HEK293 (cell line): ENCODE results near the gene CYP24A1.
A peak's percentile ranks its signal among the peaks of the same experiment; 100 is the strongest.

Source experiments
- CTCF ChIA-PET: fragments of 350-600 bp; formaldehyde crosslinking; extraction: SDS; loops from one replicate; lab custom pipeline; 2021; ENCODE audit warnings: antibody characterized with exemption; lab: Yijun Ruan, JAX
- POLR2A ChIA-PET: fragments of 300-600 bp; formaldehyde crosslinking; extraction: SDS; loops from one replicate; lab custom pipeline; 2020; ENCODE audit warnings: antibody characterized with exemption, inconsistent platforms; lab: Yijun Ruan, JAX
- H3K27ac ChIP-seq: fragments of 200-500 bp; sonication (Bioruptor generic); 2 replicates; pipeline ENCODE4 v1.5.1; 2014; ENCODE audit warnings: low read depth, low read length, control low read depth, inconsistent platforms; ENCODE audit errors: extremely low read depth
- H3K36me3 ChIP-seq, 2 experiments: fragments of 200-500 bp in 1 of 2; sonication (Bioruptor generic) in 1 of 2; 1 replicate in 1 of 2; 2 replicates in 1 of 2; pipeline ENCODE4 v1.5.1; 2014 to 2017; ENCODE audit warnings: inconsistent platforms in 2 of 2, low read length in 2 of 2; ENCODE audit not compliant: control insufficient read depth in 2 of 2, insufficient read depth in 1 of 2
- H3K4me1 ChIP-seq: fragments of 200-500 bp; sonication (Bioruptor generic); 2 replicates; pipeline ENCODE4 v1.5.1; 2014; ENCODE audit warnings: mild to moderate bottlenecking, low read length, inconsistent platforms; ENCODE audit not compliant: control insufficient read depth, insufficient read depth
- H3K4me3 ChIP-seq: 2 replicates; pipeline ENCODE4 v1.5.1; 2011; ENCODE audit warnings: low read depth, mild to moderate bottlenecking, control low read depth, low read length, moderate library complexity
- H3K9me3 ChIP-seq: fragments of 200-500 bp; sonication (Bioruptor generic); 2 replicates; pipeline ENCODE4 v1.5.1; 2014; ENCODE audit warnings: low read depth, low read length, inconsistent platforms; ENCODE audit not compliant: control insufficient read depth, insufficient read depth
- ZBTB7A ChIP-seq: fragments of 450-650 bp; formaldehyde crosslinking; IDR thresholded peaks from 2 replicates; pipeline ENCODE4 v1.5.1; 2016; ENCODE audit warnings: low read depth, missing biosample characterization, missing genetic modification characterization
- ZFHX2 ChIP-seq: fragments of 450-650 bp; formaldehyde crosslinking; conservative IDR thresholded peaks from 2 replicates; pipeline ENCODE4 v1.5.1; 2016; ENCODE audit warnings: missing biosample characterization, missing genetic modification characterization
- ZFP41 ChIP-seq: fragments of 450-650 bp; formaldehyde crosslinking; IDR thresholded peaks from 2 replicates; pipeline ENCODE4 v1.5.1; 2016; ENCODE audit warnings: missing biosample characterization, missing genetic modification characterization, borderline replicate concordance
- ZNF146 ChIP-seq: fragments of 450-650 bp; formaldehyde crosslinking; IDR thresholded peaks from 2 replicates; pipeline ENCODE4 v1.5.1; 2016; ENCODE audit warnings: missing biosample characterization, missing genetic modification characterization
- ZNF19 ChIP-seq: fragments of 450-650 bp; formaldehyde crosslinking; IDR thresholded peaks from 2 replicates; pipeline ENCODE4; 2016; ENCODE audit warnings: missing biosample characterization, missing genetic modification characterization, low read depth
- ZNF274 ChIP-seq, 2 experiments: fragments of 200-500 bp in 1 of 2; fragments of 450-650 bp in 1 of 2; sonication (Bioruptor generic) in 1 of 2; formaldehyde crosslinking in 1 of 2; IDR thresholded peaks; 2 replicates each; pipeline versions ENCODE4 v1.5.1 to v1.6.1; 2014 to 2016; ENCODE audit warnings: borderline replicate concordance in 1 of 2, inconsistent platforms in 1 of 2, low read length in 1 of 2, missing biosample characterization in 1 of 2, missing genetic modification characterization in 1 of 2
- ZNF544 ChIP-seq: fragments of 450-650 bp; formaldehyde crosslinking; IDR thresholded peaks from 2 replicates; pipeline ENCODE4 v1.5.0; 2017; ENCODE audit warnings: missing biosample characterization, missing genetic modification characterization
- ZNF585B ChIP-seq: fragments of 450-650 bp; formaldehyde crosslinking; IDR thresholded peaks from 2 replicates; pipeline ENCODE4 v1.5.1; 2016; ENCODE audit warnings: missing biosample characterization, missing genetic modification characterization
- ZNF76 ChIP-seq: fragments of 450-650 bp; formaldehyde crosslinking; IDR thresholded peaks from 2 replicates; pipeline ENCODE4; 2016; ENCODE audit warnings: low read depth, missing biosample characterization, missing genetic modification characterization, borderline replicate concordance
- ZSCAN5A ChIP-seq: fragments of 450-650 bp; formaldehyde crosslinking; IDR thresholded peaks from 2 replicates; pipeline ENCODE4 v1.5.1; 2016; ENCODE audit warnings: missing biosample characterization, missing genetic modification characterization
- TF ChIP-seq, protein P1 (sequence below): fragments of 450-650 bp; formaldehyde crosslinking; IDR thresholded peaks from 2 replicates; pipeline ENCODE4 v1.5.1; 2016; ENCODE audit warnings: missing biosample characterization, missing genetic modification characterization
- TF ChIP-seq, protein P2 (sequence below): fragments of 450-650 bp; formaldehyde crosslinking; IDR thresholded peaks from 2 replicates; pipeline ENCODE4 v1.5.1; 2016; ENCODE audit warnings: missing biosample characterization, missing genetic modification characterization
- TF ChIP-seq, protein P3 (sequence below): fragments of 450-650 bp; formaldehyde crosslinking; IDR thresholded peaks from 2 replicates; pipeline ENCODE4 v1.5.1; 2017; ENCODE audit warnings: missing biosample characterization, missing genetic modification characterization
- TF ChIP-seq, protein P4 (sequence below): fragments of 450-650 bp; formaldehyde crosslinking; IDR thresholded peaks from 2 replicates; pipeline ENCODE4 v1.5.1; 2016; ENCODE audit warnings: missing biosample characterization, missing genetic modification characterization

CYP24A1 gene

DNA sequence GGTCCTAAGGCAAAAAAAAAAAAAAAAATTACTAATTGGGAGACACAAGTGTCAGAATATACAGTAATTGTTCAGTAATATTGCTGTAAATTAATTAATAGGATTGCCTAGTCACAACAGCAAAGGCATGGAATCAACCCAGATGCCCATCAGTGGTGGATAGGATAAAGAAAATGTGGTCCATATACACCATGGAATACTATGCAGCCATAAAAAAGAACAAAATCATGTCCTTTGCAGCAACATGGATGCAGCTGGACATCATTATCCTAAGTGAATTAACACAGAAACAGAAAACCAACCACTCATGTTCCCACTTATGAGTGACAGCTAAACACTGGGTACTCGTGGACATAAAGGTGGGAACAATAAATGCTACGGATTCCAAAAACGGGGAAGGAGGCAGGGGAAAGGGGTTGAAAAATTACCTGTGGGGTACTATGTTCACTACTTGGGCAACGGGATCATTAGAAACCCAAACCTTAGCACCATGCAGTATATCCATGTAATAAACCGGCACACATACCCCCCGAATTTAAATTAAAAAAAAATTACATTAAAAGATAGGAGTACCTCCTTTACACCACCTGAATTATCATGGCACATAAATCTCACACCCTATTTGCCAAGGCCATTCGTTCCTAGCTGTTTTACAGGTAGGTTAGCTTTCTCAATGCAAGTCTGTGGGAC is 33.4 kb upstream of the CYP24A1 start:
- no peak overlapping the region for H3K27ac ChIP-seq

DNA sequence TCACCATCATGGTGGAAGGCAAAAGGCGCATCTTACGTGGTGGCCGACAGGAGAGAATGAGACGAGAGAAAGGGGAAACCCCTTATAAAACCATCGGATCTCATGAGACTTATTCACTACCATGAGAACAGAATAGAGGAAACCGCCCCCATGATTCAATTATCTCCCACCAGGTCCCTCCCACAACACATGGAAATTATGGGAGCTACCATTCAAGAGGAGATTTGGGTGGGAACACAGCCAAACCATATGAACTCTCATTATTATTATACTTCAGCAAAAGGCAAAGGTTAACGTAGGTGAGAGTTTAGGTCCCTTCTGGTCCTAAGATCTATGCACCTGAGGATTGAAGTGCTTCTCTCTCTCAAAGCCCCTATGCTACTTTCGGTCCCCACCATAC is 31.7 kb upstream of the CYP24A1 start:
- Histone ChIP-seq H3K9me3 (no peaks in the 10 kb centered on the region), H3K27ac (no peak overlapping the region), H3K36me3 (no peaks in the 10 kb centered on the region), H3K4me3 (no peak overlapping the region)
- POLR2A ChIA-PET = no interaction called here
- CTCF ChIA-PET = interaction anchor here (0.9 to 10.1 kb wide), 3 partner anchors 105 to 443 kb away, joined by 3 to 361 read pairs (median 4); no protein-coding TSS in a partner anchor
- TF ChIP-seq, protein P1, sequence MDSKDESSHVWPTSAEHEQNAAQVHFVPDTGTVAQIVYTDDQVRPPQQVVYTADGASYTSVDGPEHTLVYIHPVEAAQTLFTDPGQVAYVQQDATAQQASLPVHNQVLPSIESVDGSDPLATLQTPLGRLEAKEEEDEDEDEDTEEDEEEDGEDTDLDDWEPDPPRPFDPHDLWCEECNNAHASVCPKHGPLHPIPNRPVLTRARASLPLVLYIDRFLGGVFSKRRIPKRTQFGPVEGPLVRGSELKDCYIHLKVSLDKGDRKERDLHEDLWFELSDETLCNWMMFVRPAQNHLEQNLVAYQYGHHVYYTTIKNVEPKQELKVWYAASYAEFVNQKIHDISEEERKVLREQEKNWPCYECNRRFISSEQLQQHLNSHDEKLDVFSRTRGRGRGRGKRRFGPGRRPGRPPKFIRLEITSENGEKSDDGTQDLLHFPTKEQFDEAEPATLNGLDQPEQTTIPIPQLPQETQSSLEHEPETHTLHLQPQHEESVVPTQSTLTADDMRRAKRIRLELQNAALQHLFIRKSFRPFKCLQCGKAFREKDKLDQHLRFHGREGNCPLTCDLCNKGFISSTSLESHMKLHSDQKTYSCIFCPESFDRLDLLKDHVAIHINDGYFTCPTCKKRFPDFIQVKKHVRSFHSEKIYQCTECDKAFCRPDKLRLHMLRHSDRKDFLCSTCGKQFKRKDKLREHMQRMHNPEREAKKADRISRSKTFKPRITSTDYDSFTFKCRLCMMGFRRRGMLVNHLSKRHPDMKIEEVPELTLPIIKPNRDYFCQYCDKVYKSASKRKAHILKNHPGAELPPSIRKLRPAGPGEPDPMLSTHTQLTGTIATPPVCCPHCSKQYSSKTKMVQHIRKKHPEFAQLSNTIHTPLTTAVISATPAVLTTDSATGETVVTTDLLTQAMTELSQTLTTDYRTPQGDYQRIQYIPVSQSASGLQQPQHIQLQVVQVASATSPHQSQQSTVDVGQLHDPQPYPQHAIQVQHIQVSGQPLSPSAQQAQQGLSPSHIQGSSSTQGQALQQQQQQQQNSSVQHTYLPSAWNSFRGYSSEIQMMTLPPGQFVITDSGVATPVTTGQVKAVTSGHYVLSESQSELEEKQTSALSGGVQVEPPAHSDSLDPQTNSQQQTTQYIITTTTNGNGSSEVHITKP = peak; percentile 66
- peak; percentile 45 for TF ChIP-seq ZFHX2
- TF ChIP-seq ZNF585B = no peak
- TF ChIP-seq, all 188 proteins: peak for 2
- H3K4me1 ChIP-seq = no peaks in the 10 kb centered on the region

More for the DNA sequence above, 33.4 kb upstream of the CYP24A1 start:
- Histone ChIP-seq H3K4me1 (no peaks in the 10 kb centered on the region), H3K9me3 (no peaks in the 10 kb centered on the region), H3K36me3 (peaks cover 0 to 7% of the 10 kb centered on the region in 2 experiments; a peak in 1 of 3 replicates), H3K4me3 (no peak overlapping the region)
- TF ChIP-seq, protein P2, sequence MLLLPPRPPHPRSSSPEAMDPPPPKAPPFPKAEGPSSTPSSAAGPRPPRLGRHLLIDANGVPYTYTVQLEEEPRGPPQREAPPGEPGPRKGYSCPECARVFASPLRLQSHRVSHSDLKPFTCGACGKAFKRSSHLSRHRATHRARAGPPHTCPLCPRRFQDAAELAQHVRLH (tag by site-specific recombination) = peak; percentile 67
- TF ChIP-seq ZBTB7A = no peak
- TF ChIP-seq ZNF544 (tag by site-specific recombination) = no peak
- TF ChIP-seq ZNF146 (tag by site-specific recombination) = peak; percentile 98
- TF ChIP-seq, protein P3, sequence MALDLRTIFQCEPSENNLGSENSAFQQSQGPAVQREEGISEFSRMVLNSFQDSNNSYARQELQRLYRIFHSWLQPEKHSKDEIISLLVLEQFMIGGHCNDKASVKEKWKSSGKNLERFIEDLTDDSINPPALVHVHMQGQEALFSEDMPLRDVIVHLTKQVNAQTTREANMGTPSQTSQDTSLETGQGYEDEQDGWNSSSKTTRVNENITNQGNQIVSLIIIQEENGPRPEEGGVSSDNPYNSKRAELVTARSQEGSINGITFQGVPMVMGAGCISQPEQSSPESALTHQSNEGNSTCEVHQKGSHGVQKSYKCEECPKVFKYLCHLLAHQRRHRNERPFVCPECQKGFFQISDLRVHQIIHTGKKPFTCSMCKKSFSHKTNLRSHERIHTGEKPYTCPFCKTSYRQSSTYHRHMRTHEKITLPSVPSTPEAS (tag by site-specific recombination) = no peak
- no peak for TF ChIP-seq ZSCAN5A
- no peak for TF ChIP-seq ZNF274 (IDR thresholded peaks at IDR 0.05; ENCODE audit: low read length)
- TF ChIP-seq ZNF274 (tag by site-specific recombination; IDR thresholded peaks at IDR 0.05; ENCODE audit: borderline replicate concordance) = no peak
- TF ChIP-seq ZNF19 = no peak
- TF ChIP-seq, protein P4, sequence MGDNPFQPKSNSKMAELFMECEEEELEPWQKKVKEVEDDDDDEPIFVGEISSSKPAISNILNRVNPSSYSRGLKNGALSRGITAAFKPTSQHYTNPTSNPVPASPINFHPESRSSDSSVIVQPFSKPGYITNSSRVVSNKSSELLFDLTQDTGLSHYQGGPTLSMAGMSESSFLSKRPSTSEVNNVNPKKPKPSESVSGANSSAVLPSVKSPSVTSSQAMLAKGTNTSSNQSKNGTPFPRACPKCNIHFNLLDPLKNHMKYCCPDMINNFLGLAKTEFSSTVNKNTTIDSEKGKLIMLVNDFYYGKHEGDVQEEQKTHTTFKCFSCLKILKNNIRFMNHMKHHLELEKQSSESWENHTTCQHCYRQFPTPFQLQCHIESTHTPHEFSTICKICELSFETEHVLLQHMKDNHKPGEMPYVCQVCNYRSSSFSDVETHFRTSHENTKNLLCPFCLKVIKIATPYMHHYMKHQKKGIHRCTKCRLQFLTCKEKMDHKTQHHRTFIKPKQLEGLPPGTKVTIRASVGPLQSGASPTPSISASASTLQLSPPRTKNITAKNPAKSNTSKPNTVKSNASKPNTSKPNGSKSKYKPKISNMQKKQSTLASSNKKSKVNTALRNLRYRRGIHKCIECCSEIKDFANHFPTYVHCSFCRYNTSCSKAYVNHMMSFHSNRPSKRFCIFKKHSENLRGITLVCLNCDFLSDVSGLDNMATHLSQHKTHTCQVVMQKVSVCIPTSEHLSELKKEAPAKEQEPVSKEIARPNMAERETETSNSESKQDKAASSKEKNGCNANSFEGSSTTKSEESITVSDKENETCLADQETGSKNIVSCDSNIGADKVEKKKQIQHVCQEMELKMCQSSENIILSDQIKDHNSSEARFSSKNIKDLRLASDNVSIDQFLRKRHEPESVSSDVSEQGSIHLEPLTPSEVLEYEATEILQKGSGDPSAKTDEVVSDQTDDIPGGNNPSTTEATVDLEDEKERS (tag by site-specific recombination) = 0 out of 2 replicates have a peak, but pooled peaks have one; percentile 65
- no peak for TF ChIP-seq ZNF76 (tag by site-specific recombination)
- TF ChIP-seq ZFP41 (tag by site-specific recombination) = no peak
- ChIA-PET POLR2A (no interaction called here), CTCF (interaction anchor here (0.5 to 2.3 kb wide), 12 partner anchors 8 to 462 kb away, joined by 3 to 20 read pairs (median 4); no protein-coding TSS in a partner anchor)
